GM19467 (cell line): ENCODE measurements around the gene SHISA6.

Source experiments
- ATAC-seq: cut with Tn5 transposase; IDR thresholded peaks from one replicate; pipeline ENCODE4 v1.9.1; 2021; ENCODE audit warnings: mild to moderate bottlenecking, moderate library complexity; ENCODE audit not compliant: unreplicated experiment

SHISA6 gene

GRCh38 chr17:11240841-11241610, at the start of gene SHISA6:
SHISA6 (plus strand) TSS chr17:11241213.
- ATAC-seq, result no peak

- ATAC-seq, result no peak
Measured at GRCh38 chr17:11195801-11196200, 45.2 kb upstream of the SHISA6 start.

GRCh38 chr17:11204991-11205390, 36.0 kb upstream of the SHISA6 start:
- ATAC-seq, result no peak

- ATAC-seq, result no peak
Measured at GRCh38 chr17:11205659-11206058, 35.4 kb upstream of the SHISA6 start.

GRCh38 chr17:11209906-11210305, 31.1 kb upstream of the SHISA6 start:
- no peak for ATAC-seq

GRCh38 chr17:11212792-11213191, 28.2 kb upstream of the SHISA6 start:
- ATAC-seq, result no peak

GRCh38 chr17:11216976-11217375, 24.0 kb upstream of the SHISA6 start:
- ATAC-seq, result no peak

- no peak for ATAC-seq
Measured at GRCh38 chr17:11221196-11221595, 19.8 kb upstream of the SHISA6 start.

GRCh38 chr17:11221721-11222120, 19.3 kb upstream of the SHISA6 start:
- ATAC-seq, result no peak

GRCh38 chr17:11238705-11239104, 2.3 kb upstream of the SHISA6 start:
- no peak for ATAC-seq

GRCh38 chr17:11239379-11239970, 1.5 kb upstream of the SHISA6 start:
- no peak for ATAC-seq

- no peak for ATAC-seq
Measured at GRCh38 chr17:11240041-11240840, 772 bp upstream of the SHISA6 start.

- ATAC-seq, result no peak
Measured at GRCh38 chr17:11241611-11242226, 706 bp downstream of the SHISA6 start.

- no peak for ATAC-seq
Measured at GRCh38 chr17:11242411-11242810, 1.4 kb downstream of the SHISA6 start.

- no peak for ATAC-seq
Measured at GRCh38 chr17:11244776-11245175, 3.8 kb downstream of the SHISA6 start.

- ATAC-seq, result no peak
Measured at GRCh38 chr17:11245187-11245586, 4.2 kb downstream of the SHISA6 start.

- ATAC-seq, result no peak
Measured at GRCh38 chr17:11245791-11246190, 4.8 kb downstream of the SHISA6 start.

- ATAC-seq, result no peak
Measured at GRCh38 chr17:11250161-11250560, 9.1 kb downstream of the SHISA6 start.

GRCh38 chr17:11251561-11252107, 10.6 kb downstream of the SHISA6 start:
- ATAC-seq, result no peak

- ATAC-seq, result no peak
Measured at GRCh38 chr17:11252146-11252545, 11.1 kb downstream of the SHISA6 start.

GRCh38 chr17:11256877-11257276, 15.9 kb downstream of the SHISA6 start:
- no peak for ATAC-seq
